ENCODE measurements around the gene FAM83E. TPM values are rescaled to one million over a fixed set of nuclear protein-coding genes. Genes with fewer than 3 reads are reported as not detected.

FAM83E gene
- total and polyA plus RNA-seq, 10 of the 15 experiments (the other 5 are each of a cell fraction or from before 2014, with no cell fraction given) = 0.14 to 2.5 (median 0.33) TPM; not detected in 4

- TF ChIP-seq PBX3 (IDR thresholded peaks at IDR 0.05; ENCODE audit: insufficient replicate concordance, low read depth, low read length) = peak; percentile 39
- TF ChIP-seq CREB1 (IDR thresholded peaks at IDR 0.05; ENCODE audit: low read depth) = peak; percentile 73
- no peak for TF ChIP-seq MTA3 (IDR thresholded peaks at IDR 0.05; ENCODE audit: borderline replicate concordance, low read length)
- TF ChIP-seq BCLAF1 (IDR thresholded peaks at IDR 0.05) = no peak
- TF ChIP-seq, protein P1, sequence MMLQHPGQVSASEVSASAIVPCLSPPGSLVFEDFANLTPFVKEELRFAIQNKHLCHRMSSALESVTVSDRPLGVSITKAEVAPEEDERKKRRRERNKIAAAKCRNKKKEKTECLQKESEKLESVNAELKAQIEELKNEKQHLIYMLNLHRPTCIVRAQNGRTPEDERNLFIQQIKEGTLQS (IDR thresholded peaks at IDR 0.05; ENCODE audit: borderline replicate concordance, extremely low read depth, low read depth, low read length) = 0 out of 2 replicates have a peak, but pooled peaks have one; percentile 18
- TF ChIP-seq, protein P2, sequence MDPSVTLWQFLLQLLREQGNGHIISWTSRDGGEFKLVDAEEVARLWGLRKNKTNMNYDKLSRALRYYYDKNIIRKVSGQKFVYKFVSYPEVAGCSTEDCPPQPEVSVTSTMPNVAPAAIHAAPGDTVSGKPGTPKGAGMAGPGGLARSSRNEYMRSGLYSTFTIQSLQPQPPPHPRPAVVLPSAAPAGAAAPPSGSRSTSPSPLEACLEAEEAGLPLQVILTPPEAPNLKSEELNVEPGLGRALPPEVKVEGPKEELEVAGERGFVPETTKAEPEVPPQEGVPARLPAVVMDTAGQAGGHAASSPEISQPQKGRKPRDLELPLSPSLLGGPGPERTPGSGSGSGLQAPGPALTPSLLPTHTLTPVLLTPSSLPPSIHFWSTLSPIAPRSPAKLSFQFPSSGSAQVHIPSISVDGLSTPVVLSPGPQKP (IDR thresholded peaks at IDR 0.05; ENCODE audit: low read depth, low read length) = no peak
- TF ChIP-seq PKNOX1 (IDR thresholded peaks at IDR 0.05) = peak; percentile 50; the same call in 1 of the 2 replicates
- TF ChIP-seq ZNF622 (IDR thresholded peaks at IDR 0.05) = no peak
- TF ChIP-seq RAD51 (IDR thresholded peaks at IDR 0.05) = peak; percentile 93
- 0 out of 2 replicates have a peak, but pooled peaks have one; percentile 18 for TF ChIP-seq SMAD5 (IDR thresholded peaks at IDR 0.05; ENCODE audit: low read depth)
- TF ChIP-seq RB1 (IDR thresholded peaks at IDR 0.05; ENCODE audit: borderline replicate concordance) = no peak; the same call in 1 of the 2 replicates
- TF ChIP-seq KLF5 (IDR thresholded peaks at IDR 0.05; ENCODE audit: partially characterized antibody) = peak; percentile 21
- TF ChIP-seq, protein P3, sequence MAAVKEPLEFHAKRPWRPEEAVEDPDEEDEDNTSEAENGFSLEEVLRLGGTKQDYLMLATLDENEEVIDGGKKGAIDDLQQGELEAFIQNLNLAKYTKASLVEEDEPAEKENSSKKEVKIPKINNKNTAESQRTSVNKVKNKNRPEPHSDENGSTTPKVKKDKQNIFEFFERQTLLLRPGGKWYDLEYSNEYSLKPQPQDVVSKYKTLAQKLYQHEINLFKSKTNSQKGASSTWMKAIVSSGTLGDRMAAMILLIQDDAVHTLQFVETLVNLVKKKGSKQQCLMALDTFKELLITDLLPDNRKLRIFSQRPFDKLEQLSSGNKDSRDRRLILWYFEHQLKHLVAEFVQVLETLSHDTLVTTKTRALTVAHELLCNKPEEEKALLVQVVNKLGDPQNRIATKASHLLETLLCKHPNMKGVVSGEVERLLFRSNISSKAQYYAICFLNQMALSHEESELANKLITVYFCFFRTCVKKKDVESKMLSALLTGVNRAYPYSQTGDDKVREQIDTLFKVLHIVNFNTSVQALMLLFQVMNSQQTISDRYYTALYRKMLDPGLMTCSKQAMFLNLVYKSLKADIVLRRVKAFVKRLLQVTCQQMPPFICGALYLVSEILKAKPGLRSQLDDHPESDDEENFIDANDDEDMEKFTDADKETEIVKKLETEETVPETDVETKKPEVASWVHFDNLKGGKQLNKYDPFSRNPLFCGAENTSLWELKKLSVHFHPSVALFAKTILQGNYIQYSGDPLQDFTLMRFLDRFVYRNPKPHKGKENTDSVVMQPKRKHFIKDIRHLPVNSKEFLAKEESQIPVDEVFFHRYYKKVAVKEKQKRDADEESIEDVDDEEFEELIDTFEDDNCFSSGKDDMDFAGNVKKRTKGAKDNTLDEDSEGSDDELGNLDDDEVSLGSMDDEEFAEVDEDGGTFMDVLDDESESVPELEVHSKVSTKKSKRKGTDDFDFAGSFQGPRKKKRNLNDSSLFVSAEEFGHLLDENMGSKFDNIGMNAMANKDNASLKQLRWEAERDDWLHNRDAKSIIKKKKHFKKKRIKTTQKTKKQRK (IDR thresholded peaks at IDR 0.05; ENCODE audit: low read depth, low read length) = peak; percentile 71
- TF ChIP-seq SRF (IDR thresholded peaks at IDR 0.05; ENCODE audit: low read depth in 2 of 2, low read length in 2 of 2) = peak; percentile 4 to 15; a peak in 1 of 4 replicates
- TF ChIP-seq USF1 (IDR thresholded peaks at IDR 0.05; ENCODE audit: borderline replicate concordance, extremely low read length, insufficient read depth, low read depth, low read length) = peak; percentile 82
Observed at GRCh38 chr19:48637449-48637947, 22.6 kb upstream of the FAM83E start (continued).

Data from GM12878 (cell line).